OCI-LY3 (cell line): ENCODE measurements around the gene ANOS1.

Source experiments
- H2AFZ ChIP-seq: fragments of 200-600, 300-600 bp; shearing (Covaris generic); 2 replicates; pipeline ENCODE4 v1.6.0; 2014; ENCODE audit warnings: antibody characterized with exemption, low read depth, low read length
- H3K27ac ChIP-seq: fragments of 200-600, 300-600 bp; sonication (generic); 2 replicates; pipeline ENCODE4 v1.5.1; 2014; ENCODE audit warnings: mild to moderate bottlenecking, low read length, moderate library complexity, mixed read lengths
- H3K27me3 ChIP-seq: fragments of 200-600, 300-600 bp; sonication (generic); 2 replicates; pipeline ENCODE4 v1.6.1; 2014; ENCODE audit warnings: low read depth, low read length, mixed read lengths
- H3K36me3 ChIP-seq: fragments of 200-600, 300-600 bp; sonication (generic); replicated peaks from 2 replicates; pipeline ENCODE3; 2014; ENCODE audit warnings: low read depth, low read length, mixed read lengths
- H3K4me1 ChIP-seq: fragments of 300-600, 200-600 bp; sonication (generic); 2 replicates; pipeline ENCODE4 v1.6.1; 2014; ENCODE audit warnings: low read length, mixed read lengths
- H3K4me2 ChIP-seq: fragments of 200-600, 300-600 bp; sonication (generic); 2 replicates; pipeline ENCODE4 v1.6.1; 2014; ENCODE audit warnings: low read length, mixed read lengths
- H3K4me3 ChIP-seq: fragments of 300-600, 200-600 bp; sonication (generic); 2 replicates; pipeline ENCODE4 v1.5.1; 2014; ENCODE audit warnings: antibody characterized with exemption, mild to moderate bottlenecking, low read length, moderate library complexity
- H3K79me2 ChIP-seq: fragments of 300-600, 200-600 bp; shearing (Covaris generic); 2 replicates; pipeline ENCODE4 v1.6.1; 2014; ENCODE audit warnings: mild to moderate bottlenecking, low read length, mixed read lengths
- H3K9ac ChIP-seq: fragments of 300-600, 200-600 bp; shearing (Covaris generic); 2 replicates; pipeline ENCODE4 v1.6.0; 2014; ENCODE audit warnings: mild to moderate bottlenecking, low read length, moderate library complexity
- H3K9me3 ChIP-seq: fragments of 200-600, 300-600 bp; shearing (Covaris generic); 2 replicates; pipeline ENCODE4 v1.6.1; 2014; ENCODE audit warnings: low read length, mixed read lengths; ENCODE audit not compliant: insufficient read depth
- H4K20me1 ChIP-seq: fragments of 200-600, 300-600 bp; sonication (generic); 2 replicates; pipeline ENCODE4 v1.6.1; 2016; ENCODE audit warnings: low read length, mixed read lengths; ENCODE audit not compliant: insufficient read depth
- EZH2phosphoT487 ChIP-seq: fragments of 200-600 bp; shearing (Covaris generic); IDR thresholded peaks from 2 replicates; pipeline ENCODE4 v1.6.1; 2018; ENCODE audit warnings: antibody characterized with exemption, mixed run types, low read depth
- TF ChIP-seq, protein P1 (sequence below): fragments of 200-600, 300-600 bp; sonication (generic); IDR thresholded peaks from 2 replicates; pipeline ENCODE4 v1.5.1; 2014; ENCODE audit warnings: antibody characterized with exemption, low read length, low read depth

The ANOS1 gene

GRCh38 chrX:8649969-8650368, 82.0 kb downstream of the ANOS1 start:
- H3K9ac ChIP-seq: no peak overlapping the region
- no peak overlapping the region for H2AFZ ChIP-seq
- H4K20me1 ChIP-seq: no peaks in the 10 kb centered on the region
- H3K79me2 ChIP-seq: no peaks in the 10 kb centered on the region
- H3K4me1 ChIP-seq: no peaks in the 10 kb centered on the region
- H3K4me2 ChIP-seq: no peak overlapping the region
- no peaks in the 10 kb centered on the region for H3K27me3 ChIP-seq
- no peak overlapping the region for H3K27ac ChIP-seq
- no peak for TF ChIP-seq EZH2phosphoT487
- TF ChIP-seq, protein P1, sequence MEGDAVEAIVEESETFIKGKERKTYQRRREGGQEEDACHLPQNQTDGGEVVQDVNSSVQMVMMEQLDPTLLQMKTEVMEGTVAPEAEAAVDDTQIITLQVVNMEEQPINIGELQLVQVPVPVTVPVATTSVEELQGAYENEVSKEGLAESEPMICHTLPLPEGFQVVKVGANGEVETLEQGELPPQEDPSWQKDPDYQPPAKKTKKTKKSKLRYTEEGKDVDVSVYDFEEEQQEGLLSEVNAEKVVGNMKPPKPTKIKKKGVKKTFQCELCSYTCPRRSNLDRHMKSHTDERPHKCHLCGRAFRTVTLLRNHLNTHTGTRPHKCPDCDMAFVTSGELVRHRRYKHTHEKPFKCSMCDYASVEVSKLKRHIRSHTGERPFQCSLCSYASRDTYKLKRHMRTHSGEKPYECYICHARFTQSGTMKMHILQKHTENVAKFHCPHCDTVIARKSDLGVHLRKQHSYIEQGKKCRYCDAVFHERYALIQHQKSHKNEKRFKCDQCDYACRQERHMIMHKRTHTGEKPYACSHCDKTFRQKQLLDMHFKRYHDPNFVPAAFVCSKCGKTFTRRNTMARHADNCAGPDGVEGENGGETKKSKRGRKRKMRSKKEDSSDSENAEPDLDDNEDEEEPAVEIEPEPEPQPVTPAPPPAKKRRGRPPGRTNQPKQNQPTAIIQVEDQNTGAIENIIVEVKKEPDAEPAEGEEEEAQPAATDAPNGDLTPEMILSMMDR: no peak
- H3K36me3 ChIP-seq: no peaks in the 10 kb centered on the region
- no peaks in the 10 kb centered on the region for H3K9me3 ChIP-seq
- H3K4me3 ChIP-seq: no peak overlapping the region

GRCh38 chrX:8647176-8647575, 84.8 kb downstream of the ANOS1 start:
- no peaks in the 10 kb centered on the region for H3K79me2 ChIP-seq
- no peaks in the 10 kb centered on the region for H3K27me3 ChIP-seq
- no peaks in the 10 kb centered on the region for H3K36me3 ChIP-seq
- no peaks in the 10 kb centered on the region for H4K20me1 ChIP-seq
- TF ChIP-seq, protein P1: no peak
- TF ChIP-seq EZH2phosphoT487: no peak
- no peak overlapping the region for H3K4me3 ChIP-seq
- no peak overlapping the region for H3K9ac ChIP-seq
- H3K4me2 ChIP-seq: no peak overlapping the region
- H2AFZ ChIP-seq: no peak overlapping the region
- H3K4me1 ChIP-seq: no peaks in the 10 kb centered on the region
- H3K27ac ChIP-seq: no peak overlapping the region
- H3K9me3 ChIP-seq: no peaks in the 10 kb centered on the region

DNA sequence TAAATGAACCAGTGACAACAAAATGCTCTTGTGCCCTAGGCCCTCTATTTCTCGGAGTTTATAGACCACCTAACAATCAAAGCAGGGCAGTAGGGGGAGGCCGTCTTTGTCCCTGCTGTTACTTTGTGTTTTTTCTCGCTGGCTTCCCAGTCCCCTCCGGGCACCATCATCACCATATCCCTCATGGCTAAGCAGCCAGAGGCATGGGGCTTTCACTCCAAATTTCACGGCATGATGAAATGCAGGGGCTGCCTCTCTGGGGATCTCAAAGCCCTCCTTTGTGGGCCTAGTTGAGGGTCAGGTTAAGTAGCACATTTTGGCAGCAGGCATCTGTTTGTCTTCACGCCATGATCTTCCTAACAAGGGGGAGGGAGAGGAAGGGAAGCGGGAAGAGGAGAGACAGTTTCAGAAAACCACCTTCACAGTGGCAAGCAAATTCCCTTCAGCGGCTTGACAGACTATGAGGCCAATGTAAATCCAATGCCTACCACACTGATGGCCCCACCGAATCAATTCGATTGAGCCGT, 91.9 kb downstream of the ANOS1 start:
- Histone ChIP-seq H3K9ac (no peak overlapping the region), H4K20me1 (no peaks in the 10 kb centered on the region), H3K9me3 (no peaks in the 10 kb centered on the region), H3K27me3 (no peaks in the 10 kb centered on the region), H3K27ac (no peak overlapping the region), H2AFZ (no peak overlapping the region), H3K4me3 (no peak overlapping the region), H3K4me1 (no peaks in the 10 kb centered on the region), H3K79me2 (no peaks in the 10 kb centered on the region), H3K4me2 (no peak overlapping the region), H3K36me3 (no peaks in the 10 kb centered on the region)
- no peak for TF ChIP-seq EZH2phosphoT487
- TF ChIP-seq, protein P1: no peak

DNA sequence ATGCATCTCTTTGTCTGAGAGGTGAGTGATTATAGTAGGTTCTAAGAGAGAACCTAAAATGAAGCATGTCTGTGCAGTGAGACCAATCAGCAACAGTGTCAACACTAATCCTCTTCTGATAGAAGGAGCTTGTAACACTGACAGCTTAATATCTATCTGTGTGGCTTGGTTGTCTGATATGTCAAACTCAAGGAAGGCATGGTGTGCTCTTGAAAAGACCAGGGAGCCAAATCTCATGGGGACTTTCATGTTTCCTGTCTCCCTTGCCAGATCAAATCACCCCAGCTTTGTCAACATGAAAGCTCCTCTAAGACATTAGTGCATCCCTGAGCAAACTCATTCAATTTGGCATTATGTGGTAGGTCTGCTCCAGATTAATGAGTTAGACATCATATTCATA, 95.4 kb downstream of the ANOS1 start:
- no peak for TF ChIP-seq EZH2phosphoT487
- TF ChIP-seq, protein P1: no peak
- H3K4me3 ChIP-seq: no peak overlapping the region
- H3K9ac ChIP-seq: no peak overlapping the region
- H3K79me2 ChIP-seq: no peaks in the 10 kb centered on the region
- H3K27me3 ChIP-seq: no peaks in the 10 kb centered on the region
- H3K27ac ChIP-seq: no peak overlapping the region
- no peak overlapping the region for H2AFZ ChIP-seq
- H4K20me1 ChIP-seq: no peaks in the 10 kb centered on the region
- no peaks in the 10 kb centered on the region for H3K9me3 ChIP-seq
- H3K36me3 ChIP-seq: no peaks in the 10 kb centered on the region
- H3K4me2 ChIP-seq: no peak overlapping the region
- no peaks in the 10 kb centered on the region for H3K4me1 ChIP-seq
